Endothelial cell (in vitro differentiated cells): ENCODE data around the gene NOG. TPM values are rescaled to one million over a fixed set of nuclear protein-coding genes. Genes with fewer than 3 reads are reported as not detected.

ENCODE experiments used
- DNase-seq: peaks from one replicate; pipeline ENCODE4 v3.0.0; 2021; ENCODE audit warnings: low spot score
- H3K27ac Mint-ChIP-seq: one replicate; pipeline ENCODE4 v1.8.0; 2021; ENCODE audit warnings: mixed read lengths, inconsistent platforms; ENCODE audit not compliant: unreplicated experiment
- H3K27me3 Mint-ChIP-seq: one replicate; pipeline ENCODE4 v1.8.0; 2021; ENCODE audit warnings: mild to moderate bottlenecking, moderate library complexity, mixed read lengths, inconsistent platforms; ENCODE audit not compliant: unreplicated experiment
- H3K36me3 Mint-ChIP-seq: one replicate; pipeline ENCODE4 v1.8.0; 2021; ENCODE audit warnings: mild to moderate bottlenecking, low read depth, mixed read lengths, inconsistent platforms; ENCODE audit not compliant: unreplicated experiment
- H3K4me1 Mint-ChIP-seq: one replicate; pipeline ENCODE4 v1.8.0; 2021; ENCODE audit warnings: mild to moderate bottlenecking, mixed read lengths, inconsistent platforms; ENCODE audit not compliant: unreplicated experiment
- H3K4me3 Mint-ChIP-seq: one replicate; pipeline ENCODE4 v1.8.0; 2021; ENCODE audit warnings: mild to moderate bottlenecking, mixed read lengths, inconsistent platforms; ENCODE audit not compliant: unreplicated experiment
- H3K9me3 Mint-ChIP-seq: one replicate; pipeline ENCODE4 v1.8.0; 2021; ENCODE audit warnings: mixed read lengths, inconsistent platforms; ENCODE audit not compliant: unreplicated experiment
- total RNA-seq: library from RNA; stranded (reverse); fragmentation: NEBNext Ultra II Directional; extraction: Animal tissue kit (Norgen Biotek cat#: 25700); gene quantifications from one replicate; pipeline ENCODE4 v1.2.1, GENCODE V29; 2021; ENCODE audit not compliant: unreplicated experiment
- TF ChIP-seq, protein P1 (sequence below): fragments of 200-600 bp; sonication (generic); IDR thresholded peaks from one replicate; pipeline ENCODE4 v1.5.0; 2021; ENCODE audit warnings: antibody characterized with exemption; ENCODE audit not compliant: unreplicated experiment

NOG gene
- total RNA-seq, 1 donor from 2014 or later: not detected

DNA sequence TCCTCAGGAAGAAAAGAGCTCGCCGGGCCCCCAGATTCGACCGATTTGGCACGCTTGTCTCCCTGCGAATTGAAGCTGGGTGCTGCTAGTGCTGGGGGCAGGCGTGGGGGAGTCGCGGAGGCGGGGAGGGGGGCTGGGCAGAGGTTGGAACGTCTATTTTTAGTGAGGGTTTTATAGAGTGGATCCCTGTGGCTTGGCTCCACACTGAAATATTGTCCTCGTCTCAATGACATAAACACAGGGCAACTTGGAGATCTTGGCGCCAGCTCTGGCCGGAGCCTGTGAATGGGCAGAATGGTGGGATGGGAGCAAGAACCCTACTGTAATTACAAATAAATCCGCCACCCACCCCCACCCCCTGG, 15.7 kb upstream of the NOG start:
- DNase-seq: no peak
- Mint-ChIP-seq H3K4me3 (no peak overlapping the region), H3K36me3 (no peaks in the 10 kb centered on the region), H3K9me3 (no peaks in the 10 kb centered on the region), H3K4me1 (no peaks in the 10 kb centered on the region), H3K27me3 (peaks cover 4% of the 10 kb centered on the region), H3K27ac (no peak overlapping the region)
- TF ChIP-seq, protein P1, sequence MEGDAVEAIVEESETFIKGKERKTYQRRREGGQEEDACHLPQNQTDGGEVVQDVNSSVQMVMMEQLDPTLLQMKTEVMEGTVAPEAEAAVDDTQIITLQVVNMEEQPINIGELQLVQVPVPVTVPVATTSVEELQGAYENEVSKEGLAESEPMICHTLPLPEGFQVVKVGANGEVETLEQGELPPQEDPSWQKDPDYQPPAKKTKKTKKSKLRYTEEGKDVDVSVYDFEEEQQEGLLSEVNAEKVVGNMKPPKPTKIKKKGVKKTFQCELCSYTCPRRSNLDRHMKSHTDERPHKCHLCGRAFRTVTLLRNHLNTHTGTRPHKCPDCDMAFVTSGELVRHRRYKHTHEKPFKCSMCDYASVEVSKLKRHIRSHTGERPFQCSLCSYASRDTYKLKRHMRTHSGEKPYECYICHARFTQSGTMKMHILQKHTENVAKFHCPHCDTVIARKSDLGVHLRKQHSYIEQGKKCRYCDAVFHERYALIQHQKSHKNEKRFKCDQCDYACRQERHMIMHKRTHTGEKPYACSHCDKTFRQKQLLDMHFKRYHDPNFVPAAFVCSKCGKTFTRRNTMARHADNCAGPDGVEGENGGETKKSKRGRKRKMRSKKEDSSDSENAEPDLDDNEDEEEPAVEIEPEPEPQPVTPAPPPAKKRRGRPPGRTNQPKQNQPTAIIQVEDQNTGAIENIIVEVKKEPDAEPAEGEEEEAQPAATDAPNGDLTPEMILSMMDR: no peak

DNA sequence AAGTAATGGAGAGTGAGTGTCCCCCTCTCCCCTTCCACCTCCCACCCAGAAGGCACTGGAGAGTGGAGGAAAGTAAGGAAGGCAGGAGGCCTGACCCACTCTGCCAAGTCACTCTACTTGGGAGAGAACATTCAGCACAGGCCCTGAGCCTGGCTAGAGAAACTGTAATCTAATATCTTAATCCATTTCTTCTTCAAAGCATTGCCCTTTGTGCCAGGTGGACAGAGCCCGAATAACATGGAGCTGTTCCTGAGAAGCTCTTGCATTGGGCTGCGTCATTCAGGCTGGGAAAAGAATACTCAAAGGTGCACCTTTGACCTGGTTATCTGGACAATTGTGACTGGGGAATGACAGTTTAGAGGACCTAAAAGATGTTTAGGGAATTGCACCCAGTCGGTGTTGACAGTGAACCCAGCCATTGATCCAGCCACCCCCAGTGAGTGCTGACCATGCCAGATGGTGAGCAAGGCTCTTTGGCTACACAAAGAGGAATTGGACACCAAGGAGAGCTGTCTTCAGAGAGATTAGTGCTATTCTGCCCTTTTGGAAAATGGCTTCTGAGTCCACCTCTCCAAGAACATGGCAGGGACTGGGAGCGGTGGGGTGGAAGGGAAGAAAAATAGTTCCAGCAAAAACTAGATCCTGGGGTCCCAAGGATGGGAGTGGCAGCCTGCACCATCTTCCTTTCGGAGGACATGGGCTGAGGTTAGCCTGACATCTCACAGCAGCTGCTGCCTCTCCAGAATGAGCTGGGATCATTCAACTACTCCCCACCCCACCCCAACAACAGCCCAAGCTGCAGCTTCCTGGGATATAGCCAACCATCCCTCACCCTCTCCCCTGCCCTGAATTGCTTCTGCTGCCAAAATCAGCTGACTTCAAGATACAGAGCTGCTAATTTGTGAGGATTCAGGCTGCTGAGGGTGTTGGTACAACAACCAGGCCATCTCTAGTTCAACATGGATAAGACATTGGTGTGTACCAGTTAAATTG, 11.6 kb upstream of the NOG start:
- Mint-ChIP-seq H3K36me3 (no peaks in the 10 kb centered on the region), H3K27me3 (peaks cover 6% of the 10 kb centered on the region), H3K27ac (no peak overlapping the region), H3K9me3 (no peaks in the 10 kb centered on the region), H3K4me3 (no peak overlapping the region), H3K4me1 (no peaks in the 10 kb centered on the region)
- TF ChIP-seq, protein P1: no peak
- DNase-seq: no peak

DNA sequence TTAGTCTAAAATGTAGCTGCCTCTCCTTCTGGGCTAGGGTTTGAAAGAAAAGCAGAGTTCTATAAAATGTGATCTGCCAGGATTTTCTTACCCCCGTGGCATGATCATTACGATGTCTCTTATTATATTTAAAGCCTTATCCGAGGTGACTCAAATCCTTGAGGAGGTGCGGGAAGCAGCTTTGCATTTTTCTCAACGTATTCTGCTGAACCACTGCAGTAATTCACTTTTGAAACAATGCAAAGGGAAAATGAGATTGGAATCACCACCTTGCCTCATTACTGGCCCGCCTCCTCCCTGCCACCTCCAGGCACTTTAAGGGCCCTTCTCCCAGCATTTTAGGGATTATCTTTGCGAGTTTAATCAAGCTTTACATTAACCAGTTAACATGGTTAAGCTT, 9.7 kb upstream of the NOG start:
- no peak for DNase-seq
- H3K27ac Mint-ChIP-seq: no peak overlapping the region
- TF ChIP-seq, protein P1: no peak
- no peaks in the 10 kb centered on the region for H3K36me3 Mint-ChIP-seq
- no peaks in the 10 kb centered on the region for H3K9me3 Mint-ChIP-seq
- peaks cover 6% of the 10 kb centered on the region for H3K27me3 Mint-ChIP-seq
- no peaks in the 10 kb centered on the region for H3K4me1 Mint-ChIP-seq
- no peak overlapping the region for H3K4me3 Mint-ChIP-seq

DNA sequence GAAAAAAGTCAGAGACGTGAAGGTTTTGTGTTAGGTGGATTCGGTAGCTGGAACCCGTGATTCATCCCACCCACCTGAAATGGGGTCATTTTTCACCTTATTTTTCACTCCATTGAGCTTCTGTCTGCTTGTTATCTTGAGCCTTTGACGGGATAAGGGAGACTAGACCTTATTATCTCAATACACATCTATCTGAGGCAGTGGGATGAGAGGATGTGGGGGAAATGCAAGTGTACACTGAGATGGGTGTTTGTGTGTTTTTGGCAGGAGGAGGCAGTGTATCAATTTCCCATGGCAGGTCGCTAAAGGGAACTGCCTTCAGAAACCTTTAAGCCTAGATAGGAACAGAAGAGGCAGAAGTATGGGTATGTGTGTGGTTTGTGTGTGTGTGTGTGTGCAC, 6.2 kb upstream of the NOG start:
- TF ChIP-seq, protein P1: no peak
- Mint-ChIP-seq H3K36me3 (no peaks in the 10 kb centered on the region), H3K27me3 (peaks cover 9% of the 10 kb centered on the region), H3K27ac (no peak overlapping the region), H3K4me1 (peaks cover 2% of the 10 kb centered on the region), H3K4me3 (no peak overlapping the region), H3K9me3 (no peaks in the 10 kb centered on the region)
- no peak for DNase-seq

DNA sequence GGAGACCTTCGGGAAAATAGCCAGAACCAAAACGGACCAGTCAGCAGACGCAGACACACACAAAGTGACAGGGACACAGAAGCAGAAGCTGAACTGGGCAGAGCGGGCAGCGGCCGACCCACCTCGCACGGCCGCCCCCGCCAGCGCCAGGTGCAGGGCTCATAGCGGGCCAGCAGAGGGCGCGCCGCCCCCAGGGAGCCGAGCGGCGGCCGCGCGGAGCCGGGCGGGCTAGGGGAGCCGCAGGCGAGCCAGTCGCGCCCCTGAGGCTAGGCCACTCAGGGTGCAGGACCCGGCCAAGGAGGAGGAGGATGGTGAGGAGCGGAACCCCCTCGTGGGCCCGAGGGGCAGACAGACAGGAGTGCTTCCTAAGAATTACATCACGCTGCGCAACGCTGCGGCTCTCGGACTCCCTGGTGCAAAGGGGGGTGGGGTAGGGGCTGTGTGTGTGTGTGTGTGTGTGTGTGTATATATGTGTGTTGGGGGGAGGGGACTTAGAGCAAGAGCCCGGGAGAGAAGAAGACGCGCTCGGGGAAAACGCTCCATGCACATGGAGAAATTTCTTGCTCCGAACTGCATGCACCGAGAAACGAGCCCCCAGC, 913 bp upstream of the NOG start:
- Mint-ChIP-seq H3K4me3 (peak overlapping the region; percentile 80), H3K4me1 (peaks cover 13% of the 10 kb centered on the region), H3K36me3 (no peaks in the 10 kb centered on the region), H3K9me3 (no peaks in the 10 kb centered on the region), H3K27ac (peak overlapping the region; percentile 53), H3K27me3 (peaks cover 12% of the 10 kb centered on the region)
- TF ChIP-seq, protein P1: peak; percentile 92
- peak; percentile 86 for DNase-seq
